PFSK-1 (cell line): Measurements from ENCODE around the gene RNU1-2.

ENCODE experiments used
- FOXP2 ChIP-seq: optimal IDR thresholded peaks from 2 replicates; pipeline ENCODE3; 2011; ENCODE audit warnings: borderline replicate concordance, control low read depth, inconsistent platforms; ENCODE audit not compliant: insufficient read depth; ENCODE audit errors: extremely low read length, extremely low read depth
- POLR2AphosphoS5 ChIP-seq: IDR thresholded peaks from 2 replicates; pipeline ENCODE4 v1.6.1; 2012; ENCODE audit warnings: low read depth, mild to moderate bottlenecking, control low read depth, low read length, moderate library complexity
- SIN3A ChIP-seq: IDR thresholded peaks from 2 replicates; pipeline ENCODE4 v1.6.1; 2012; ENCODE audit warnings: mild to moderate bottlenecking, low read length, moderate library complexity, borderline replicate concordance; ENCODE audit not compliant: insufficient read depth
- TAF1 ChIP-seq: IDR thresholded peaks from 2 replicates; pipeline ENCODE4 v1.6.1; 2012; ENCODE audit warnings: low read length, control low read depth, borderline replicate concordance; ENCODE audit not compliant: insufficient read depth
- TF ChIP-seq, protein P1 (sequence below), 2 experiments: IDR thresholded peaks; 2 replicates each; pipeline versions ENCODE4 v1.6.1 to v1.8.0; 2011 to 2012; ENCODE audit warnings: low read depth in 2 of 2, low read length in 2 of 2, control low read depth in 1 of 2, inconsistent platforms in 1 of 2, mild to moderate bottlenecking in 1 of 2, moderate library complexity in 1 of 2; ENCODE audit not compliant: insufficient read depth in 1 of 2

RNU1-2 gene

GRCh38 chr1:16900751-16901150 is 5.0 kb downstream of the RNU1-2 start:
- TF ChIP-seq POLR2AphosphoS5 = no peak
- no peak for TF ChIP-seq FOXP2
- TF ChIP-seq, protein P1, sequence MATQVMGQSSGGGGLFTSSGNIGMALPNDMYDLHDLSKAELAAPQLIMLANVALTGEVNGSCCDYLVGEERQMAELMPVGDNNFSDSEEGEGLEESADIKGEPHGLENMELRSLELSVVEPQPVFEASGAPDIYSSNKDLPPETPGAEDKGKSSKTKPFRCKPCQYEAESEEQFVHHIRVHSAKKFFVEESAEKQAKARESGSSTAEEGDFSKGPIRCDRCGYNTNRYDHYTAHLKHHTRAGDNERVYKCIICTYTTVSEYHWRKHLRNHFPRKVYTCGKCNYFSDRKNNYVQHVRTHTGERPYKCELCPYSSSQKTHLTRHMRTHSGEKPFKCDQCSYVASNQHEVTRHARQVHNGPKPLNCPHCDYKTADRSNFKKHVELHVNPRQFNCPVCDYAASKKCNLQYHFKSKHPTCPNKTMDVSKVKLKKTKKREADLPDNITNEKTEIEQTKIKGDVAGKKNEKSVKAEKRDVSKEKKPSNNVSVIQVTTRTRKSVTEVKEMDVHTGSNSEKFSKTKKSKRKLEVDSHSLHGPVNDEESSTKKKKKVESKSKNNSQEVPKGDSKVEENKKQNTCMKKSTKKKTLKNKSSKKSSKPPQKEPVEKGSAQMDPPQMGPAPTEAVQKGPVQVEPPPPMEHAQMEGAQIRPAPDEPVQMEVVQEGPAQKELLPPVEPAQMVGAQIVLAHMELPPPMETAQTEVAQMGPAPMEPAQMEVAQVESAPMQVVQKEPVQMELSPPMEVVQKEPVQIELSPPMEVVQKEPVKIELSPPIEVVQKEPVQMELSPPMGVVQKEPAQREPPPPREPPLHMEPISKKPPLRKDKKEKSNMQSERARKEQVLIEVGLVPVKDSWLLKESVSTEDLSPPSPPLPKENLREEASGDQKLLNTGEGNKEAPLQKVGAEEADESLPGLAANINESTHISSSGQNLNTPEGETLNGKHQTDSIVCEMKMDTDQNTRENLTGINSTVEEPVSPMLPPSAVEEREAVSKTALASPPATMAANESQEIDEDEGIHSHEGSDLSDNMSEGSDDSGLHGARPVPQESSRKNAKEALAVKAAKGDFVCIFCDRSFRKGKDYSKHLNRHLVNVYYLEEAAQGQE (IDR thresholded peaks at IDR 0.05; ENCODE audit: insufficient read depth in 1 of 2, low read depth in 2 of 2, low read length in 2 of 2) = no peak
- TF ChIP-seq SIN3A = no peak
- no peak for TF ChIP-seq TAF1

- TF ChIP-seq TAF1 = no peak
- TF ChIP-seq, protein P1 (IDR thresholded peaks at IDR 0.05; ENCODE audit: insufficient read depth in 1 of 2, low read depth in 2 of 2, low read length in 2 of 2) = no peak
- no peak for TF ChIP-seq POLR2AphosphoS5
- TF ChIP-seq SIN3A = no peak
- TF ChIP-seq FOXP2 = no peak
These were observed 7.3 kb downstream of the RNU1-2 start for GRCh38 chr1:16903054-16903453.

GRCh38 chr1:16903458-16903796 is 7.6 kb downstream of the RNU1-2 start:
- TF ChIP-seq POLR2AphosphoS5 (no peak), FOXP2 (no peak), TAF1 (no peak), SIN3A (no peak)
- TF ChIP-seq, protein P1 (IDR thresholded peaks at IDR 0.05; ENCODE audit: insufficient read depth in 1 of 2, low read depth in 2 of 2, low read length in 2 of 2) = no peak

- TF ChIP-seq POLR2AphosphoS5 (no peak; the same call in 1 of the 2 replicates), SIN3A (no peak), TAF1 (0 out of 2 replicates have a peak, but pooled peaks have one; percentile 15), FOXP2 (no peak)
- TF ChIP-seq, protein P1 (IDR thresholded peaks at IDR 0.05; ENCODE audit: insufficient read depth in 1 of 2, low read depth in 2 of 2, low read length in 2 of 2) = no peak
These were observed 8.9 kb downstream of the RNU1-2 start for GRCh38 chr1:16904560-16905109.
